Heart left ventricle (tissue), 13 donors: ENCODE results near the gene GLIS2.

Experiments
- POLR2A ChIP-seq, 2 donors: fragments of 450-650 bp; IDR thresholded peaks; one replicate each; pipeline ENCODE4 v1.6.1; 2017; ENCODE audit warnings: antibody characterized with exemption in 2 of 2, mild to moderate bottlenecking in 2 of 2, moderate library complexity in 2 of 2
- TF ChIP-seq, protein P1 (sequence below), 12 donors: fragments of 200-600 bp; sonication (generic) in 4 of 12; IDR thresholded peaks; one replicate each; pipeline versions ENCODE4 v1.5.0 to v1.8.0; 2018 to 2022; ENCODE audit warnings: antibody characterized with exemption in 12 of 12, mild to moderate bottlenecking in 5 of 12
- donor health status: ischemic (EF 13 %, LVEDD 7.1; RV severe dilation, severe dysfunction).
- donor health status: DM: no; HTN: yes; CAD: no.
- donor health status: DM: no; HTN: no; CAD: no.
- donor health status: ischemic (EF 25% LVEDD 6.9; RV normal size, moderate dysfunction).
- donor health status: ischemic (EF 25% LVEDD 5.7; RV mildly dilated, moderate dysfunction).
- donor health status: ischemic (EF 35%, LVEDD 5.7; RV mildly dilated, moderate dysfunction).
- donor health status: nonischemic (EF 11% LVEDD 7.7; RV severe dilation, severe dysfunction).
- donor health status: DM: yes; HTN: yes; CAD: no.
- donor health status: PGD.
- donor health status: ischemic (EF 29% LVEDD 5.4; RV normal size, mild dysfunction).
- donor health status: nonischemic (EF 23%, LVEDD 6.1; RV moderate dilation, normal function).

DNA sequence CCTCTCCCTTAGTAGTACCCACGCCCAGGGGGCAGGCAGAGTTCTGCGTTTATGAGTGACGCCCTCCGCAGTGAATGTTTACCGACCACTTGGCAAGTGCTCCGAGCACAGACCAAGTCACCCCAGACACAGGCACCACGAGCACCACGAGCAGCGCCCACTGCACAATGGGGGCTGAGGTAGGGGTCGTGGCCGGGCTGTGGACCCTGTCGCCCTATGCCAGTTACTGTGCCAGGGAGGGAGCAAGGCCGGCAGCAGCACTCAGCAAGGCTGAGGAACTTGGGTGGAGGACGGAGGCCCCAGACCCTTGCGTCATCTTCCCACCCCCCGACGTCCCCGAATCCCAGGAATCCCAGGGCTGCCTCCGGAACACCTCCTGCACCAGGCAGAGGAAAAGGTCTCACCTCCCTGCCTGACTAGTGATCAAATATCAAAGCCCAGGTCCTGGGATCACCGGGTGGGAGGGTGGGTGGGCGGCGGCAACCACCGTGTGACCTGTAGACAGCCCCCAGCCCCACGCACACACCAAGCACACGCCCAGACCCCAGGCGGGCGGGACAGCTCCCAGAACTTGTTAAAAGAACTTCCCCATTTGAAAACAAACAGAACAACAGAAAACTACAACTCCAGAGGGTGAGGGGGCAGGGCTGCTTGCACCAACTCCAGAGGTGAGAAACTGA, 61.2 kb downstream of the GLIS2 start:
- TF ChIP-seq POLR2A (IDR thresholded peaks at IDR 0.05), result no peak
- TF ChIP-seq, protein P1, sequence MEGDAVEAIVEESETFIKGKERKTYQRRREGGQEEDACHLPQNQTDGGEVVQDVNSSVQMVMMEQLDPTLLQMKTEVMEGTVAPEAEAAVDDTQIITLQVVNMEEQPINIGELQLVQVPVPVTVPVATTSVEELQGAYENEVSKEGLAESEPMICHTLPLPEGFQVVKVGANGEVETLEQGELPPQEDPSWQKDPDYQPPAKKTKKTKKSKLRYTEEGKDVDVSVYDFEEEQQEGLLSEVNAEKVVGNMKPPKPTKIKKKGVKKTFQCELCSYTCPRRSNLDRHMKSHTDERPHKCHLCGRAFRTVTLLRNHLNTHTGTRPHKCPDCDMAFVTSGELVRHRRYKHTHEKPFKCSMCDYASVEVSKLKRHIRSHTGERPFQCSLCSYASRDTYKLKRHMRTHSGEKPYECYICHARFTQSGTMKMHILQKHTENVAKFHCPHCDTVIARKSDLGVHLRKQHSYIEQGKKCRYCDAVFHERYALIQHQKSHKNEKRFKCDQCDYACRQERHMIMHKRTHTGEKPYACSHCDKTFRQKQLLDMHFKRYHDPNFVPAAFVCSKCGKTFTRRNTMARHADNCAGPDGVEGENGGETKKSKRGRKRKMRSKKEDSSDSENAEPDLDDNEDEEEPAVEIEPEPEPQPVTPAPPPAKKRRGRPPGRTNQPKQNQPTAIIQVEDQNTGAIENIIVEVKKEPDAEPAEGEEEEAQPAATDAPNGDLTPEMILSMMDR (IDR thresholded peaks at IDR 0.05), result no peak
